ENCODE results near the gene DUSP5.
"Not testable (repeated sequence)": the region's sequence is repeated elsewhere in the genome, so short reads cannot be mapped to it uniquely, and the experiment has no call there.

The DUSP5 gene, protein sequence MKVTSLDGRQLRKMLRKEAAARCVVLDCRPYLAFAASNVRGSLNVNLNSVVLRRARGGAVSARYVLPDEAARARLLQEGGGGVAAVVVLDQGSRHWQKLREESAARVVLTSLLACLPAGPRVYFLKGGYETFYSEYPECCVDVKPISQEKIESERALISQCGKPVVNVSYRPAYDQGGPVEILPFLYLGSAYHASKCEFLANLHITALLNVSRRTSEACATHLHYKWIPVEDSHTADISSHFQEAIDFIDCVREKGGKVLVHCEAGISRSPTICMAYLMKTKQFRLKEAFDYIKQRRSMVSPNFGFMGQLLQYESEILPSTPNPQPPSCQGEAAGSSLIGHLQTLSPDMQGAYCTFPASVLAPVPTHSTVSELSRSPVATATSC

DNA sequence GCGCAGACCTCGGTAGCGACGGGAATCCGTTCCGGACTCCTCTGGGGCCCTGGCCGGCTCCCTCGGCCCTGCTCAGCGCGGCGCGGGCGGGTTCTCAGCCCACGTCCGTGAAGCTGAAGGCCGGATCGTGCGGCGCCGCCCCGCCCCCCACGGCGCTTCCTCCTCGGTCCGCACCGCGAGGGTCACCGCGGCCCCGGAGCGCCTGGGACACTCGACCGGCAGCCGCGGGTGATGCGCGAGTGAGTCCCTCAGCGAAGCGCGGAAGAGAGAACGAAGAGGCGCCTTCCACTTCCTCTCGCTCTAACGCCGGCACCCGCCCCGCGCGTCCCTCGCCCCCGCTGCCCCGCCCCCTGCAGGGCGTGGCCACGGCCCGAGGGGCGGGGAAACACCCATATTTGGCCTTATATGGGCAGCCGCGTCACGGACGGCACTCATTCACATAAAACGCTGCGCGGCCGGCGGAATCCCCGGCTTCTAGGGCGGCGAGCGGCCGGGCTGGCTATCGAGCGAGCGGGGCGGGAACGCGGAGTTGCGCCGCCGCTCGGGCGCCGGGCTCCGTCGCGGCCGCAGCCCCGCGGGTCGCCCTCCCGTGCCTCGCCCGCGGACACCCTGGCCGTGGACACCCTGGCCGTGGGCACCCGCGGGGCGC, at the start of gene DUSP5:
DUSP5 (plus strand) TSS at position 470 of the 649 bp plus-strand sequence. CDS start 215 bp downstream, outside the sequence.
- peak; percentile 88 for DNase-seq (ENCODE audit: low read depth, low spot score)

DNA sequence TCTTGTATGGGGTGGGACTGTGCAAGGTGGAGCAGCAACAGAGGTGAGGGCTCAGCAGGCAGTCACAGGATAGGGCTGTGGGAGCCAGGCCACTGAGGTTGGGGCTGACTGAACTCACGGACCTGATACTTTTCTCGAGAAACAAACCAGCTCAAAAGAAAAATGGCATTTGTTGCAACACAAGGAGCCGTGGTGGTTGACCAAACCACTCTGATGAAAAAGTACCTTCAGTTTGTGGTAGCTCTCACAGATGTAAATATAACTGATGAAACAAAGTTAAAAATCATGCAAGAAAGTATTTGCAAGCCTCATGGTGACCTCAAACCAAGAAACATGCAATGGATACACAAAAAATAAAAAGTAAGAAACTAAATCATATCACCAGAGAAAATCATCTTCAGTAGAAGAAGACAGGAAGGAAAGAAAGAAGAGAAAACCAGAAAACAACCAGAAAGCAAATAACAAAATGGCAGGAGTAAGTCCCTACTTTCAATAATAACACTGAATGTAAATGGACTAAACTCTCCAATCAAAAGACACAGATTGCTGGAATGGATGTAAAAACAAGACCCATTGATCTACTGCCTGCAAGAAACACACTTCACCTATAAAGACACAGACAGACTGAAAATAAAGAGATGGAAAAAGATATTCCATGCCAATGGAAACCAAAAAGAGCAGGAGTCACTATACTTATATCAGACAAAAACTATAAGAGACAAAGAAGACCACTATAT, 48.9 kb upstream of the DUSP5 start:
- no peak for DNase-seq (ENCODE audit: low read depth, low spot score)

DNA sequence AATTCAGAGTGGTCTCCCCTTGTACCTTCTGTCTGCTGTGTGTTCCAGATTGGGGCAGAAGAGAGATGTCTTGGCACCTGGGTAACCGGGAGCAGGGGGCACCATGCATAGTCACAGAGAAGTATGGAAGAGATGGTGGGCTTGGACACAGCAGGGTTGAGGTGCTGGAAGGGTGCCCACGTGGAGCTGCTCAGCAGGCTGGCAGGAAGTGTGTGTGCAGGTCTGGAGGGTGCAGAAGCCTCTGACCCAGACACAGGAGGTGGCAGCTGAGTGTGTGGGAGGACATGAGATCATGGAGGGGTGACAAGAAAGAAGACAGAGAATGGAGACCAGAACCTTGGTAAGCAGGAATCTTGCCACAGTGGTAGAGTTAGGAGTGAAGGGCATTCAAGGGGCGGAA, 42.3 kb upstream of the DUSP5 start:
- DNase-seq (ENCODE audit: low read depth, low spot score), result no peak

DNA sequence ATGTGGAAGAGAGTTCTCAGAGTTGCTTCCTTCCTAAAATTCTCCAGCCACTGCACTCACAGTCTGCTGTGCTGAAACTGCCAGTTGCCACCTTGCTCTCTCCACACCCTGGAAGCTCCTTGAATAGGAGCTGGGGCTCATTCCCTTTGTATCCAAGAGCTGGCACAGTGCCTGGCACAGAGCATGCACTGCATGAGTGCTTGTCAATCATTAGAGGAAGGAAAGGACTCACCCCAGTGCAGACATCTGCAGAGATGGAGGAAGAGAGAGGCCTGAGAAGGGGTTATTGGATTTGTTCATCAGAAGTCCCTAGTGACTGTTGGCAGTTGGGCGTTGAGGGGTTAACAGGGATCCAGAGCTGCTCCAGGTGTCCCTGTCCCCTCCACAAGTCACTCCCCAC, 41.7 kb upstream of the DUSP5 start:
- DNase-seq (ENCODE audit: low read depth, low spot score), result no peak

DNA sequence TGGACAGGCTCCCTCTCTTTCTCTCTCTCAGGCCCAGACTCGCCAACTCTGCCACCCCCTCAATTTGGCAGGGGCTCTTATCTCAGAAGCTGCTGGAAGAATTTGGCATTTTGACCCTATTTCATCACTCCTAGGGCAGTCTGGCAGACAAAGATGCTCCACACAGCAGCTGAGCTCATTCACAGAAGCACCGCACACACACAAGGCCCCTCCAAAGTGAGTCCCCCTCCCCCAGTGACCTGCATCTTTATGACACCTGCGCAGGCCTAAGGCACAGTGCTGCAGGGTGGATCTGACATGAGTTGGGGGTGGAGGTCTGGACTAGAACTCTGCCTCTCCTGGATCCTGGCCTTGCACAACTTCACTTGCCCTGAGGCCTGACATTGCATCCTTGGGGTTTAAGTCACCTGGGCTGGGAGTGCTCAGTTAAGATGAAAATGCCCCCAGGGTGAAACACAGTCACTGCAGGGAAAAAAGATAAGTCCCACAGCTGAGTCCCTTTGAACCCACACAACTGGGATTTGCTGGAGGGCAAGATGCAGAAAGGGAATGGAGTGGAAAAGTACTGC, 41.1 kb upstream of the DUSP5 start:
- DNase-seq (ENCODE audit: low read depth, low spot score), result no peak

DNA sequence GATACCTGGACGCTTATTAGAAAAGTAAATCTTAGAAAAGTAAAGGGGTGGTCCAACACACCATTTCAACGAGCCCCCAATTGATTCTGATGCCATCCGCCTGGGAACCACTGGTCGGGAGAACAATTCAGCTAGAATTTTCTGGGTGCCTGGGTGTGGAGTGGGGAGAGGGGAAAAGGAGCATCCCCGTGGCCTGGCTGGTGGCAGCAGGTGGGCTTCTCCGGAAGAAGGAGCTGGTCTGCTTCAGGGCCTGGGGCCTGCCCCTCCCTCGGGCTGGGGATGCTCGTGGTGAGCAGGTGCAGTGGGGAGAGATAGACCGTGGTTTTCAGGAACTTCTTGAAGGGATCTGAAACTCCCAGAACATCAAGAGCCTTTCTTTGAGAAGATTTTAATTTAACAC, 39.9 kb upstream of the DUSP5 start:
- DNase-seq (ENCODE audit: low read depth, low spot score), result no peak

DNA sequence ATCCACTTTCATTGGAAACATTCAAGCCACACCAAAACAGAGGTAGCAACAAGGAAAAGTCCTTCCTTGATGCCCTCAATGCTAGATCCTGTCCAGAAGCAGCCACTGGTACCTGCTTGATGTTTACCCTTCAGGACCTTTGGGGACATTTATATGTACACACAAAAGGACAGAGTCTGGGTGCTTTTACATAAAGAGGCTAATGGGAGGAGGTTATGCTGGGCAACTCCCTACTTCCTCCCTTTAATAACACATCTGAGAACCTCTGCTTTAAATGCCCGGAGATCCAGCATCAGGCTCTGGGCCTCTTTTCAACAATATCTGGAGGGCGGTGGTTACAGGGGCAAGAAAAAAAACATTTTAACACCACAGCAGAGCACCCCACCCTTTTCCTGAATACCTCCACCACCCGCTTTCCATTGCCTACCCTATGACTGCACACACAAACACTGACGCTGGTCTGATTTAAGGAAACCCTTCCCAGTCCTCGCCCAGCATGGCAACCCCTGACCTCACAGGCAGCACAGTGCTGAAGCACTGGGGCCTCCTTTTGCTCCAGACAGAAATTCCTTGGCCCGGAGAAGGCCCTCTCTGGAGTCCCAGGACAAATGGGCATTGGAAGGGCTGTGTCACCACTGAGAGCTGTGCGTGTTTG, 39.3 kb upstream of the DUSP5 start:
- no peak for DNase-seq (ENCODE audit: low read depth, low spot score)

DNA sequence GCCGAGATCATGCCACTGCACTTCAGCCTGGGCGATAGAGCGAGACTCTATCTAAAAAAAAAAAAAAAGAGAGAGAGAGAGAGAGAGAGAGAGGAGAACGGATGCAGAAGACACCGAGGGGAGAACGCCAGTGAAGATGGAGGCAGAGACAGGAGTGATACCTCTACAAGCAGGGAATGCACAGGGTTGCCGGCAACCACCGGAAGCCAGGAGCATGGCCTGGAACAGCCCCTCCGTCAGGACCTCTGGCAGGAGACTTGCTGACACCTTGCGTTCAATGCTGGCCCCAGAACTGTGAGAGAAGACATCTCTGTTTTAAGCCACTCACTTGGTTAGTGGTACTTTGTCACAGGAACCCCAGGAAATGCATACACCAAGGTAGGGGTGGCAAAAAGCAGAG, 38.1 kb upstream of the DUSP5 start:
- DNase-seq (ENCODE audit: low read depth, low spot score), result no peak

DNA sequence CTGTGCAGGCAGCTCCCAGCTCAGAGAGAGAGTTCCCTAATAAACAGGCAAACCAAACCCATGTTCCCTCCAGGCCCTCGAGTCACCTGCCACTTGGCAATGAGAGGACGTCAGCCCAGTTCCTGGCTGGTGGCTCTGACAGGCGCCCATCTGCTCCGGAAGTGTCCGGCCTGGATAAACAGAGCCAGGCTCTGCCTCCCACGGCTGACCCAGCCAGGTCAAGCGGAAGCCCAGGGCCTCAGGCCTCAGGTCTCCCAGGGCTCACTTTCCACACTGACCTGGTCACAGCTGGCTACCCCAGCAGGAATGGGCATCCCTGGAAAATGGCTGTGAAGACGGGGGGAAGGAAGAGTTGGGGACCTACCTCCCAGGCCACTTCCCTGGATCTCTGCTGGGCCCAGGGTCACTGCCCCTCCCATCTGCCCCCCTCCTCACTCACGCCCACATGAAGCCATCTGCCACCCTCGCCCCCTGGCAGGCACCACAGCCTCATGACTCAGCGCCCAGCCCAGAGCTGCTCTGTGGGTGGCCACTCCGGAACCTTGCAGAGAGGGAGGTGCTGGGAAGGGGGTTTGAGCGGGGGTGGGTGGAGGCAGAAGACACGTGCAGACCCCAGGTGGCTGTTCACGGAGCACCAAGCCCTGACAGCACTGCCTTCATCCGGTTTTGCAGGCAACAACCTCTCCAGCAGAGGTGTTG, 37.4 kb upstream of the DUSP5 start:
- DNase-seq (ENCODE audit: low read depth, low spot score), result peak; percentile 42

DNA sequence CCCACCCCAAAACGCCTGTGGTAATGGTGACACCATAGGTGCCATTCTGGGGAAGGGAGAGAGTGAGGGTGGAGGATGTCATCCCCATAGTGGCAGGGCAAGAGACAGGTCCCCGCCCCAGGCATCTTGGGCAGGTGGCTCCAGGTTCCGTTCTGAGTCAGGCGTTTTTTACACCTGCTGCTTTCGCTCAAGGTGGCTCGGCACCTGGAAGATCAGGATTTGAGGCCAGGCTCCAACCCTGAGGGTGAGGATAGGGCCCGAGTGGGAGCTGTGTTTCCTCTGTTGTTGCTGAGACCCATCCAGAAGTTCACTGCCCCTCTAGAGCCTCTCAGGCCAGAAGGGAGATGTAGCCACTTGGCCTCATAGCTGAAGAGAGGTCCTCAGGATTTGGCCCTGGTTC, 36.6 kb upstream of the DUSP5 start:
- DNase-seq (ENCODE audit: low read depth, low spot score), result no peak

DNA sequence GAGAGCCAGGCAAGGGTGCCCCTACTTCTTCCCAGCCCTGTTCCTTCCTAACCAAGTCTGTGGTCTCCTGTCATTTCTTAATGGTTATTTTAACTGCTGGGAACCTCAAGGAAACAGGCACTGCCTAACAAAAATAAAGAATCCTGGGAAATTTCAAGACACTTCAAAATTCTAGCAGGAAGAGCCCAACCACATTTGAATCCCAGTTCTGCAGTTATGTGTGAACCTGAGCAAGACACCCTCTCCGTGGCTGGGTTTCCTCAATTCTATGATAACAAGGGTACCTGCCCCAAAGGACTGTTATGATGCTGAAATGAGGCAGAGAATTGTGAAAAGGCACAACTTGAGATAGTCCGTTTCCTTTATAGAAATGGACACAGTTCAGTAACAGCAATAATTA, 36.2 kb upstream of the DUSP5 start:
- DNase-seq (ENCODE audit: low read depth, low spot score), result no peak

DNA sequence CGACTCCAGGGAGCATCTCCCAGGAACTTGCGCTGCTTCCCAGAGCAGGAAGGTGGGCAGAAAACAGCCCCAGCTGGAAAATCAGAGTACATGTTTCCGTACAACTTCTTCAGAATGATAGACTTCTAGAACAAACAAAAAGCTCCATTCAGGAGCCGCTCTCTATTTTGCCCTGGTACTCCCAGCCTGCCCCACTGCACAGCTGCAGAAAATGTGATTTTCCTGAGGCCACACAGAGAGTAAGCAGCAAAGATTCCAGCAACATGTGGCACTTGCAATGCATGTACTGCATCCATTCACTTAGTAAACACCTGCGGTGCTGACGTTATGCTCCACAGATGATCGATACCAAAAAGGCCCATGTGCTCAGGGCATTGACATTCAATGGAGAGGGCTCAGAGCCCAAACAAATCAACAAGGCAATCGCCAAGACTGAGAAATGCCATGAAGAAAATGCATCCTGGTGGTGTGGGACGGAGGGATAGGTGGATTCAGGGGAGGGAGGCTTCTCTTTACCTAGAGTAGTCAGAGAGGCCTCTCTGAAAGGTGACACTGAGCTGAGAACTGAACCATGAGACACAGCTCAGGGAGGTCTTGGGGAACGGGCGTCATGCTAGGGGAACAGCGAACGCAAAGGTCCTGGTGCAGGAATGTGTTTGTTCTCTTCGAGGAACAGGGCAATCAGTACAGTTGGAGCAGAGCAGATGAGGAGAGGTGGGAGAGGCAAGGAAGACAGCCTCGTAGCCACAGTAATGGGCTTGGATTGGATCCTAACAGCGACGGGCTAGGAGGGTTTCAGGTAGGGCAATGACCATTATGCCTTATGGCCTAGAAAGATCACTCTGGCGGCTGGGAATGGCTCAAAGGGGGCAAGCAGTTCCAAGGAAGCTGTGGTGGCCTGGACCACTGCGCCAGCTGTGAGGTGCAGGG, 35.3 kb upstream of the DUSP5 start:
- DNase-seq (ENCODE audit: low read depth, low spot score), result no peak

DNA sequence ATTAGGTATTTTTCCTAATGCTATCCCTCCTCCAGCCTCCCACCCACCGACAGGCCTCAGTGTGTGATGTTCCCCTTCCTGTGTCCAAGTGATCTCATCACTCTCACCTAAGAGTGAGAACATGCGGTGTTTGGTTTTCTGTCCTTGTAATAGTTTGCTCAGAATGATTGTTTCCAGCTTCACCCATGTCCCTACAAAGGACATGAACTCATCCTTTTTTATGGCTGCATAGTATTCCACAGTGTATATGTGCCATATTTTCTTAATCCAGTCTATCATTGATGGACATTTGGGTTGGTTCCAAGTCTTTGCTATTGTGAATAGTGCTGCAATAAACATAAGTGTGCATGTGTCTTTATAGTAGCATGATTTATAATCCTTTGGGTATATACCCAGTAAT, 29.4 kb upstream of the DUSP5 start:
- DNase-seq (ENCODE audit: low read depth, low spot score), result not testable (repeated sequence)

DNA sequence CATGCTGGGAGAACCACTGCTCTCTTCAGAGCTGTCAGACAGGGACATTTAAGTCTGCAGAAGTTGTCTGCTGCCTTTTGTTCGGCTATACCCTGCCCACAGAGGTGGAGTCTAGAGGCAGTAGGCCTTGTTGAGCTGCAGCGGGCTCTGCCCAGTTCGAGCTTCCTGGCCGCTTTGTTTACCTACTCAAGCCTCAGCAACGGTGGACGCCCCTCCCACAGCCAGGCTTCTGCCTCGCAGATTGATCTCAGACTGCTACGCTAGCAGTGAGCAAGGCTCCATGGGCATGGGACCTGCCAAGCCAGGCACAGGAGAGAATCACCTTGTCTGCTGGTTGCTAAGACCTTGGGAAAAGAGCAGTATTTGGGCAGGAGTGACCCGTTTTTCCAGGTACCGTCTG, 27.2 kb upstream of the DUSP5 start:
- not testable (repeated sequence) for DNase-seq (ENCODE audit: low read depth, low spot score)

DNA sequence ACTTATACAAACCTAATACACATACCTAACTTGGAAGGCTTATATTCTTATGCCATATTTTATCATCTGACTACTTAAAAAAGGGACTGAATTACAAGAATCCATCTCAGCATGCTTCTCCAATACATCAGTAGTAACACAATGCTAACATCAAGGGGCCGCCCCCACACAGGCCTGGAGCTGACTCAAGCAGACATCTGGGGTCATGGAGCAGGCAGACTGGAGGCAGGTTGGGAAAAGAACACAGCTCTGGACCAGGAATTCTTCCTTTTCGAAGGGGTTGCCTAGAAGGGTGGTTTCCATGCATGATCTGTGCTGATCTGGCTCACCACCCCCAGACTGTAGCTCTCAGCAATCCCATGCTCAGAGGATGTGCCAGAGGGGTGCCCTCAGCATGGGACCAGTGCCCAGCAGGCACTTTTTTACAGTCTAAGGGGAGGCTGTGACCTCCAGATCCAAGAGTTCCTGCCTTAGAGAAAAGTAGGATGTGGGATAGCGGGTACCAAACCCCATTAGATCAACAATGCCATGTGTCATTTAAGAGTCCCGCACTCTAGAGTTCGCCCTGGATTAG, 26.1 kb upstream of the DUSP5 start:
- DNase-seq (ENCODE audit: low read depth, low spot score), result peak; percentile 66

DNA sequence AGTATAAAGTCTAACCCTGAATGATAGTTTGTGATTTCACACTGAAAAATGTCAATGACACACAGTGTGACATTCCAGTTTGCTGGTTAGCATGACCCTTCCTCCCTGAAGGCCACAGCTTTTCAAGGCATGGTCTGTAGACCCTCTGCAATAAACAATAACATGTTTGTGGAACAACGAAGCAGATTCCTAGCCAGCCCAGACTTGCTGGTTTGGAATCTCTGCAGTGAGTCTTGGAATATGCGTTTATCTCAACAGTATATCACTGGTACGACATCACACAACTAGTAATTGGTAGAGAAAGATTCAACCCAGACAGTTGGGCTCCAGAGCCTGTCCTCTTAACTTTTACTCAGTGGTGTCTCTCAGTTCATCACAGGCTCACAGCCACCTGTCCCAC, 23.7 kb upstream of the DUSP5 start:
- no peak for DNase-seq (ENCODE audit: low read depth, low spot score)

DNA sequence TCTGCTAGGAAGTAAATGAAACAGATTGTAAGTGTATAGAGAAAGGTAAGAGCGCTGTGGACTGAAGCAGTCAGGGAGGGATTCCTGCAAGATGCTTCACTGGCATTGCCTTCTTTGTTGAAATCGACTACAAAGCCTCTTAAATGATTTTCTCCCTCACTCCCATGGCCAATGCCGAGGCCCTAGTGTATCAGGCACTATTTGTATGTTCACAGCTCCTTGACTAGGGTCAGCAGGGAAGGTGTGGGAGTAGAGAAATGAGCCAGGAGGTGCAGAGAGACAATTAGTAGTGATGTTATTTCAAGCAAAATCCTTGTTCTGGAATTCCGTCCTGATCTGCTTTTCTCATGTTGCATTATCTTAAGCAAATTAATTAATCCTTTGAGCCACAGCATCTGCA, 22.9 kb upstream of the DUSP5 start:
- no peak for DNase-seq (ENCODE audit: low read depth, low spot score)

DNA sequence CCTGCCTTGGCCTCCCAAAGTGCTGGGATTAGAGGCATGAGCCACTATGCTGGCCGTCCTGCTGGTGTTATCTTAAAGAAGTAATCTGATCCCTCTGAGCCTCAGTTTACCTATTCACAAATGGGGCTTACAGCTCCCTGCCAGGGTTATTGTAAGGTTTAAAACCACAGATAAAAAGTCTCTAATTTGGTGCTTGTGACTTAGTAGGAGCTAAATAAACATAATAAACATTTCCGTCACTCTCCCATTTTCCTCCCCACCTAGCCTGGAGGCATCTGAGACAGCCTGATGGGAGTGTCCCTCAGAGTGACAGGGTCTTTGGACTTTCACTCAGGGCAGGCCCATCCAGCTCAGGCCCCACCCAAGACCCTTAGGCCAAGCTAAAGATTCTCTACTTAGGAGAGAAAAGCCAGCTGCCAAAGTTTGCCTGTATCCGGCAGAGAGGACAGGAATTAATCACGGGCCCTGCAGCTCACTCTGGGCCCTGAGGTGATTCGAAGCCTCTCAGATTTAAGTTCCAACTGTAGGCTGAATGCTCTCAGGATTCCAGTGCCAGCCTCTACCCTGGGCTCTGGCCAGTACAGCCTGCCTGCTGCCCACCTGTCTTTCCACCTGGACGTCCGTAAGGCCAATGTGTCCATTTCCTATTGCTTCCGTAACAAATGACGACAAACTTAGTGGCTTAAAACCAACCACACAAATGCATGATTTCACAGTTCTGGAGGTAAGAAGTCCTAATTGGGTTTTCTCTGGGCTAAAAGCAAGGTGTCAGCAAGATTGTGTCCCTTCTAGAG, 21.8 kb upstream of the DUSP5 start:
- no peak for DNase-seq (ENCODE audit: low read depth, low spot score)

DNA sequence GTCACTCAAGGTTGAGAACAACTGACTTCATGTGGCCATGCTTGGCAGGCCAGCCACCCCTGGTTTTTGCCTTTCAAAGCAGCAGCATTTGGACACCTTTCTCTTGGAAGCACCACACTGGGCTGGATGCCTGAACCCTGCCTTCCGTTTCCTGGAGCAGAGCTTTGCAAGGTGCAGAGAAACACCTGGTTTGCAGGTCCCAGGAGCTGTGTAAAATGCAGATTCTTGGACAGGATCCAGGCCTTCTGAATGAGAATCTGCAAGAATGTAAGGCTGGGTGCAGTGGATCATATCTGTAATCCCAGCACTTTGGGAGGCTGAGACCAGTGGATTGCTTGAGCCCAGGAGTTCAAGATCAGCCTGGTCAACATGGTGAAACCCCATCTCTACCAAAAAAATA, 18.0 kb upstream of the DUSP5 start:
- no peak for DNase-seq (ENCODE audit: low read depth, low spot score)

All from brain pericyte (primary cell).